ENCODE data around the gene STMN3. TPM values are rescaled to one million over a fixed set of nuclear protein-coding genes. Genes with fewer than 3 reads are reported as not detected.
"Not testable (repeated sequence)": the region's sequence is repeated elsewhere in the genome, so short reads cannot be mapped to it uniquely, and the experiment has no call there.

STMN3 gene
- total and polyA plus RNA-seq, 2 donors from 2014 or later = 20.6 to 84.9 TPM

DNA sequence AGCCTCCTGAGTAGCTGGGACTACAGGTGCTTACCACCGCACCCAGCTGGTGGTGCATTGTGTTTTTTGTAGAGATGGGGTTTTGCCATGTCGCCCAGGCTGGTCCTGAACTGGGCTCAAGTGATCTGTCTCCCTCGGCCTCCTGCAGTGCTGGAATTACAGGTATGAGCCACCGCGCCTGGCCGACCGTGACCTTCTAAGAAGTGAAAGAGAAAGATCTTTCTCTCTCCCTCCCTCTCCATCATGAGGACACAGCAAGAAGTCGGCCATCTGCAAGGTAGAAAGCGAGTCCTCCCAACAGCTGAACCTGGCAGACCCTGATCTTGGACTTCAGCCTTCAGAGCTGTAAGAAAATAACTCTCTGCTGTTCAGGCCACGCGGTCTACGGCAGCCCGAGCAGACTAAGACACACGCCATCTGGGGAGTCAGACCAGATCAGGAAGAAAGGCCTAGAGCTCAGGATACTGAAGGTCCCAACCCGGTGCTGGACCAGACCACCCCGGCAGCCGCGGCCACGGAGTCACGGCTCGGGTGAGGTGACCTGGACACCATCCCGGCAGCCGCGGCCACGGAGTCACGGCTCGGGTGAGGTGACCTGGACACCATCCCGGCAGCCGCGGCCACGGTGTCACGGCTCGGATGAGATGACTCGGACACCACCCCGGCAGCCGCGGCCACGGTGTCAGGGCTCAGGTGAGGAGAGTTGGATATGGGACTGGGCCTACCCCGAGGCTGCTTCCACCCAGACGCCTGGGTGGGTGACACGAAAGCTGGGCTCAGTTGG, 35.9 kb downstream of the STMN3 start:
- Histone ChIP-seq H3K27ac (ENCODE audit: low read depth in 2 of 2, low read length in 2 of 2) (no peak overlapping the region), H3K4me3 (ENCODE audit: low read length in 3 of 3) (no peak overlapping the region), H3K27me3 (ENCODE audit: control insufficient read depth, insufficient read depth, low read length) (no peaks in the 10 kb centered on the region), H3K4me1 (ENCODE audit: control insufficient read depth in 2 of 3, insufficient read depth in 2 of 3, low read depth in 1 of 3, low read length in 3 of 3) (peaks cover 0 to 3% (median 0%) of the 10 kb centered on the region in 3 donors), H3K9me3 (ENCODE audit: control insufficient read depth in 2 of 3, insufficient read depth in 1 of 3, low read length in 3 of 3) (no peaks in the 10 kb centered on the region), H3K9ac (ENCODE audit: low read length in 3 of 3) (no peak overlapping the region), H3K36me3 (ENCODE audit: control insufficient read depth in 2 of 3, insufficient read depth in 3 of 3, low read length in 3 of 3) (peaks cover 0 to 11% (median 9%) of the 10 kb centered on the region in 3 donors)
- TF ChIP-seq, protein P1, sequence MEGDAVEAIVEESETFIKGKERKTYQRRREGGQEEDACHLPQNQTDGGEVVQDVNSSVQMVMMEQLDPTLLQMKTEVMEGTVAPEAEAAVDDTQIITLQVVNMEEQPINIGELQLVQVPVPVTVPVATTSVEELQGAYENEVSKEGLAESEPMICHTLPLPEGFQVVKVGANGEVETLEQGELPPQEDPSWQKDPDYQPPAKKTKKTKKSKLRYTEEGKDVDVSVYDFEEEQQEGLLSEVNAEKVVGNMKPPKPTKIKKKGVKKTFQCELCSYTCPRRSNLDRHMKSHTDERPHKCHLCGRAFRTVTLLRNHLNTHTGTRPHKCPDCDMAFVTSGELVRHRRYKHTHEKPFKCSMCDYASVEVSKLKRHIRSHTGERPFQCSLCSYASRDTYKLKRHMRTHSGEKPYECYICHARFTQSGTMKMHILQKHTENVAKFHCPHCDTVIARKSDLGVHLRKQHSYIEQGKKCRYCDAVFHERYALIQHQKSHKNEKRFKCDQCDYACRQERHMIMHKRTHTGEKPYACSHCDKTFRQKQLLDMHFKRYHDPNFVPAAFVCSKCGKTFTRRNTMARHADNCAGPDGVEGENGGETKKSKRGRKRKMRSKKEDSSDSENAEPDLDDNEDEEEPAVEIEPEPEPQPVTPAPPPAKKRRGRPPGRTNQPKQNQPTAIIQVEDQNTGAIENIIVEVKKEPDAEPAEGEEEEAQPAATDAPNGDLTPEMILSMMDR (IDR thresholded peaks at IDR 0.05; ENCODE audit: borderline replicate concordance, extremely low read depth, insufficient read depth) = no peak
- intact Hi-C loops (cut with DNase I) = no loop called here
- FAIRE-seq = no peak
- DNase-seq = peak in 1 of 5 donors; percentile 75

DNA sequence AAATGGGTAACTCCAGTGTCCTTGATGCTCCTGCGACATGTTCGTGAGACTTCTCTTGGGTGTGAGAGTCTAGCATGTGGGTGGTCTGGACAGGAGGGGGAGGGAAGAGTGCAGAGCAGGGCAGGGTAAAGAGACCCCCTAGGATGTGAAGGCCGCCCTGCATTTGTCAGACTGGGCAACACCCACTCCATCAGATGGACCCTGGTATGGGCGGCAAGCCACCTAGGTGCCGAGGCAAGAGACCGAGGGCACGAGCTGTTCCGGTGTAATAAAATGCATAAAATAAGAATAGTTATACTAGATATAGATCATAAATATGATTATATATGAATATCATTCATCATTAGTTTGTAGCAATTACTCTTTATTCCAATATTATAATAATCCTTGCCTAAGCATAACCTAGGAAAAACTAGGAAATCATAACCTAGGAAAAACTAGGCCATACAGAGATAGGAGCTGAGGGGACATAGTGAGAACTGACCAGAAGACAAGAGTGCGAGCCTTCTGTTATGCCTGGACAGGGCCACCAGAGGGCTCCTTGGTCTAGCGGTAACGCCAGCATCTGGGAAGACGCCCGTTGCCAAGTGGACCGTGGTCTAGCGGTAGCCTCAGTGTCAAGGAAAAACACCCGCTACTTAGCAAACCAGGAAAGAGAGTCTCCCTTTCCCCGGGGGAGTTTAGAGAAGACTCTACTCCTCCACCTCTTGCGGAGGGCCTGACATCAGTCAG, 39.2 kb downstream of the STMN3 start:
- peaks cover 0 to 11% (median 11%) of the 10 kb centered on the region in 3 donors for H3K36me3 ChIP-seq (ENCODE audit: control insufficient read depth in 2 of 3, insufficient read depth in 3 of 3, low read length in 3 of 3)
- FAIRE-seq; H3K9ac ChIP-seq (ENCODE audit: low read length in 3 of 3); H3K27me3 ChIP-seq (ENCODE audit: control insufficient read depth, insufficient read depth, low read length); H3K4me3 ChIP-seq (ENCODE audit: low read length in 3 of 3); H3K27ac ChIP-seq (ENCODE audit: low read depth in 2 of 2, low read length in 2 of 2); H3K9me3 ChIP-seq (ENCODE audit: control insufficient read depth in 2 of 3, insufficient read depth in 1 of 3, low read length in 3 of 3); intact Hi-C loops (cut with DNase I); H3K4me1 ChIP-seq (ENCODE audit: control insufficient read depth in 2 of 3, insufficient read depth in 2 of 3, low read depth in 1 of 3, low read length in 3 of 3): not testable (repeated sequence)
- DNase-seq = peak in 2 of 5 donors; percentile 27 to 32

DNA sequence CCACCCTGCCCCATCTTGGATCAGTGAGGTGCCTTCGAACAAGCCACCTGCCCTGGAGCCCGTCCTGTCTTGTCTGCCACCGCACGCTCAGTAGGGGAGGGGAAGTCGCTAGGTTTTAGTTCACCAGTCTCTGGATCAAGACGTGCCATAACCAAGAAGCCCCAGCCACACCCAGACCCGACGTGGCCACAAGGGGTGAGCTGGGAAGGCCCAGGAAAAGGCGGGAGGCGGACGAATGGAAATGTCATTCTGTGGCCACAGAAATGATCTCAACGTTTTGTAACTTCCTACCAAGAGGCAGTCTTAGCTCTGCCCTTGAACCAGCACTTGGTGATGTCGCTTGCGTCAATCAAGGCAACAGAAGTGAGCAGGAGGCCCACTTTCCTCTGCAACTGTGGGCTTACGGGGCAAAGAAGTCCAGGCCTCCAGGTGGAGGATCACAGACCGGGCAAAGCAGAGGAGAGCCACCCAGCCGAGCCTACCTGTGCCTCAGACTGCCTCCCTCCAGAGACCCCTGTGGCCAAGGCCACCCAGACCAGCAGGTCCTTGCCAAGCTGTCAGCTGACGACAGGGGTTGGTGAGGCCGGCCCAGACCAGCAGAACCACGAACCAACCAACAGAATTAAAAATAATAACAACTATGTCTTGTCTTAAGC, 40.8 kb downstream of the STMN3 start:
- intact Hi-C loops (cut with DNase I) = no loop called here
- Histone ChIP-seq H3K4me1 (ENCODE audit: control insufficient read depth in 2 of 3, insufficient read depth in 2 of 3, low read depth in 1 of 3, low read length in 3 of 3) (no peaks in the 10 kb centered on the region), H3K9me3 (ENCODE audit: control insufficient read depth in 2 of 3, insufficient read depth in 1 of 3, low read length in 3 of 3) (no peaks in the 10 kb centered on the region), H3K4me3 (ENCODE audit: low read length in 3 of 3) (no peak overlapping the region), H3K27me3 (ENCODE audit: control insufficient read depth, insufficient read depth, low read length) (no peaks in the 10 kb centered on the region), H3K9ac (ENCODE audit: low read length in 3 of 3) (no peak overlapping the region), H3K36me3 (ENCODE audit: control insufficient read depth in 2 of 3, insufficient read depth in 3 of 3, low read length in 3 of 3) (peaks cover 0 to 5% (median 3%) of the 10 kb centered on the region in 3 donors), H3K27ac (ENCODE audit: low read depth in 2 of 2, low read length in 2 of 2) (no peak overlapping the region)
- TF ChIP-seq, protein P1 (IDR thresholded peaks at IDR 0.05; ENCODE audit: borderline replicate concordance, extremely low read depth, insufficient read depth) = no peak
- FAIRE-seq (no peak), DNase-seq (peak in 1 of 5 donors; percentile 55)

DNA sequence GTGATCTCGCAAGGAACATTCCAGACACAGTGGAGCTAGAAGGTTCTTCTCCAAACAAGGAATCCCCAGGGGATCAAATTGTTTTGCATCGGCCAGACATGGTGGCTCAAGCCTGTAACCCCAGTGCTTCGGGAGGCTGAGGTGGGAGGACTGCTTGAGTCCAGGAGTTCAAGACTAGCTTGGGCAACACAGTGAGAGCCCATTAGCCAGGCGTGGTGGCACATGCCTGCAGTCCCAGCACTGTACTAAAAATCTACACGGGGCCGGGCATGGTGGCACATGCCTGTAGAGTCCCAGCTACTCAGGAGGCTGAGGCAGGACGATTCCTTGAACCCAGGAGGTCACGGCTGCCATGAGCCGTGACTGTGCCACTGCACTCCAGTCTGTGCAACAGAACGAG, 41.6 kb downstream of the STMN3 start:
- H3K4me3 ChIP-seq (ENCODE audit: low read length in 3 of 3) = no peak overlapping the region
- no peaks in the 10 kb centered on the region for H3K9me3 ChIP-seq (ENCODE audit: control insufficient read depth in 2 of 3, insufficient read depth in 1 of 3, low read length in 3 of 3)
- no peak overlapping the region for H3K27ac ChIP-seq (ENCODE audit: low read depth in 2 of 2, low read length in 2 of 2)
- intact Hi-C loops (cut with DNase I) = no loop called here
- peaks cover 0 to 3% (median 3%) of the 10 kb centered on the region in 3 donors for H3K36me3 ChIP-seq (ENCODE audit: control insufficient read depth in 2 of 3, insufficient read depth in 3 of 3, low read length in 3 of 3)
- DNase-seq (peak in 1 of 5 donors; percentile 56), FAIRE-seq (no peak)
- no peaks in the 10 kb centered on the region for H3K4me1 ChIP-seq (ENCODE audit: control insufficient read depth in 2 of 3, insufficient read depth in 2 of 3, low read depth in 1 of 3, low read length in 3 of 3)
- H3K9ac ChIP-seq (ENCODE audit: low read length in 3 of 3) = no peak overlapping the region
- no peaks in the 10 kb centered on the region for H3K27me3 ChIP-seq (ENCODE audit: control insufficient read depth, insufficient read depth, low read length)
- TF ChIP-seq, protein P1 (IDR thresholded peaks at IDR 0.05; ENCODE audit: borderline replicate concordance, extremely low read depth, insufficient read depth) = no peak

All from kidney (tissue), 14 donors.